BLaER1 (cell line): Measurements from ENCODE around the gene SMIM38.
"Not testable (repeated sequence)": the region's sequence is repeated elsewhere in the genome, so short reads cannot be mapped to it uniquely, and the experiment has no call there.

Experiments used
- H3K27ac ChIP-seq: shearing (Covaris generic); formaldehyde crosslinking; 2 replicates; pipeline ENCODE4 v1.8.1; 2022
- H3K27me3 ChIP-seq: shearing (Covaris generic); formaldehyde crosslinking; 2 replicates; pipeline ENCODE4 v1.8.1; 2022
- H3K36me3 ChIP-seq: shearing (Covaris generic); formaldehyde crosslinking; 2 replicates; pipeline ENCODE4 v1.8.1; 2022
- H3K4me1 ChIP-seq: shearing (Covaris generic); formaldehyde crosslinking; 2 replicates; pipeline ENCODE4 v1.8.1; 2022
- H3K4me2 ChIP-seq: shearing (Covaris generic); formaldehyde crosslinking; 2 replicates; pipeline ENCODE4 v1.8.1; 2022
- H3K4me3 ChIP-seq: shearing (Covaris generic); formaldehyde crosslinking; 2 replicates; pipeline ENCODE4 v1.8.1; 2022
- H3K9ac ChIP-seq: shearing (Covaris generic); formaldehyde crosslinking; 2 replicates; pipeline ENCODE4 v1.8.1; 2022
- H3K9me3 ChIP-seq: shearing (Covaris generic); formaldehyde crosslinking; 2 replicates; pipeline ENCODE4 v1.8.1; 2022
- H4K20me1 ChIP-seq: shearing (Covaris generic); formaldehyde crosslinking; 2 replicates; pipeline ENCODE4 v1.8.1; 2022
- Cebpa-rat ChIP-seq: shearing (Covaris generic); IDR thresholded peaks from 2 replicates; pipeline ENCODE4 v1.8.1; 2022

SMIM38 gene

GRCh38 chr11:69129647-69130046 is 26.1 kb upstream of the SMIM38 start:
- Histone ChIP-seq H3K4me2 (no peak overlapping the region), H3K36me3 (no peaks in the 10 kb centered on the region), H3K4me3 (no peak overlapping the region), H3K27ac (no peak overlapping the region), H3K4me1 (peaks cover 25% of the 10 kb centered on the region), H3K9me3 (peaks cover 42% of the 10 kb centered on the region), H4K20me1 (no peaks in the 10 kb centered on the region), H3K9ac (no peak overlapping the region), H3K27me3 (no peaks in the 10 kb centered on the region)
- no peak for TF ChIP-seq Cebpa-rat

GRCh38 chr11:69130654-69131053 is 25.1 kb upstream of the SMIM38 start:
- peaks cover 52% of the 10 kb centered on the region for H3K9me3 ChIP-seq
- H4K20me1 ChIP-seq, result no peaks in the 10 kb centered on the region
- H3K27me3 ChIP-seq, result no peaks in the 10 kb centered on the region
- no peak overlapping the region for H3K27ac ChIP-seq
- peak overlapping the region; percentile 40 for H3K4me2 ChIP-seq
- H3K4me3 ChIP-seq, result no peak overlapping the region
- H3K36me3 ChIP-seq, result peaks cover 9% of the 10 kb centered on the region; the same call in 1 of the 2 replicates
- peaks cover 35% of the 10 kb centered on the region for H3K4me1 ChIP-seq
- no peak for TF ChIP-seq Cebpa-rat
- H3K9ac ChIP-seq, result 0 out of 2 replicates have a peak overlapping the region, but pooled peaks have one; percentile 2

- TF ChIP-seq Cebpa-rat, result no peak
- H3K36me3 ChIP-seq, result peaks cover 12% of the 10 kb centered on the region; the same call in 1 of the 2 replicates
- H3K9ac ChIP-seq, result 0 out of 2 replicates have a peak overlapping the region, but pooled peaks have one; percentile 2
Measured at GRCh38 chr11:69131121-69131566, 24.6 kb upstream of the SMIM38 start.

GRCh38 chr11:69131644-69132300 is 24.0 kb upstream of the SMIM38 start:
- Histone ChIP-seq H3K4me3 (no peak overlapping the region), H4K20me1 (no peaks in the 10 kb centered on the region), H3K9me3 (peaks cover 63% of the 10 kb centered on the region), H3K27ac (no peak overlapping the region), H3K9ac (no peak overlapping the region), H3K4me1 (peaks cover 37% of the 10 kb centered on the region), H3K36me3 (peaks cover 18% of the 10 kb centered on the region; the same call in 1 of the 2 replicates), H3K27me3 (no peaks in the 10 kb centered on the region), H3K4me2 (0 out of 2 replicates have a peak overlapping the region, but pooled peaks have one; percentile 9)
- TF ChIP-seq Cebpa-rat, result no peak

More at GRCh38 chr11:69131121-69131566, 24.6 kb upstream of the SMIM38 start:
- peaks cover 37% of the 10 kb centered on the region for H3K4me1 ChIP-seq
- no peak overlapping the region for H3K4me3 ChIP-seq
- peaks cover 57% of the 10 kb centered on the region for H3K9me3 ChIP-seq
- H3K27ac ChIP-seq, result no peak overlapping the region
- peak overlapping the region; percentile 40 for H3K4me2 ChIP-seq
- H4K20me1 ChIP-seq, result no peaks in the 10 kb centered on the region
- no peaks in the 10 kb centered on the region for H3K27me3 ChIP-seq

GRCh38 chr11:69132301-69132670 is 23.4 kb upstream of the SMIM38 start:
- Histone ChIP-seq H3K36me3 (peaks cover 20% of the 10 kb centered on the region; the same call in 1 of the 2 replicates), H3K27me3 (no peaks in the 10 kb centered on the region), H3K27ac (no peak overlapping the region), H3K4me1 (peaks cover 37% of the 10 kb centered on the region), H3K9ac (no peak overlapping the region), H4K20me1 (no peaks in the 10 kb centered on the region), H3K9me3 (peaks cover 69% of the 10 kb centered on the region), H3K4me2 (no peak overlapping the region), H3K4me3 (no peak overlapping the region)
- no peak for TF ChIP-seq Cebpa-rat

- TF ChIP-seq Cebpa-rat, result no peak
- no peak overlapping the region for H3K4me3 ChIP-seq
- H3K36me3 ChIP-seq, result peaks cover 20% of the 10 kb centered on the region; the same call in 1 of the 2 replicates
- peaks cover 37% of the 10 kb centered on the region for H3K4me1 ChIP-seq
- no peaks in the 10 kb centered on the region for H4K20me1 ChIP-seq
- no peak overlapping the region for H3K4me2 ChIP-seq
- no peaks in the 10 kb centered on the region for H3K27me3 ChIP-seq
- no peak overlapping the region for H3K9ac ChIP-seq
- H3K27ac ChIP-seq, result no peak overlapping the region
- H3K9me3 ChIP-seq, result peaks cover 59% of the 10 kb centered on the region
Measured at GRCh38 chr11:69133251-69133650, 22.5 kb upstream of the SMIM38 start.

GRCh38 chr11:69134182-69134581 is 21.6 kb upstream of the SMIM38 start:
- not testable (repeated sequence) for H3K27ac ChIP-seq, H3K9ac ChIP-seq, H3K27me3 ChIP-seq, H4K20me1 ChIP-seq, H3K4me3 ChIP-seq
- peaks cover 20% of the 10 kb centered on the region; the same call in 1 of the 2 replicates for H3K36me3 ChIP-seq
- H3K4me2 ChIP-seq, result peak overlapping the region; percentile 32
- peaks cover 58% of the 10 kb centered on the region for H3K9me3 ChIP-seq
- H3K4me1 ChIP-seq, result peaks cover 37% of the 10 kb centered on the region

- Histone ChIP-seq H3K27ac (no peak overlapping the region), H3K36me3 (peaks cover 20% of the 10 kb centered on the region; the same call in 1 of the 2 replicates), H3K27me3 (no peaks in the 10 kb centered on the region), H3K9me3 (peaks cover 58% of the 10 kb centered on the region), H3K4me1 (peaks cover 37% of the 10 kb centered on the region), H3K4me3 (peak overlapping the region; percentile 12), H3K9ac (no peak overlapping the region), H3K4me2 (peak overlapping the region; percentile 32), H4K20me1 (no peaks in the 10 kb centered on the region)
- no peak for TF ChIP-seq Cebpa-rat
Measured at GRCh38 chr11:69134957-69135356, 20.8 kb upstream of the SMIM38 start.

GRCh38 chr11:69135420-69136363 is 20.0 kb upstream of the SMIM38 start:
- no peak for TF ChIP-seq Cebpa-rat
- H3K9ac ChIP-seq, result no peak overlapping the region
- H3K9me3 ChIP-seq, result peaks cover 58% of the 10 kb centered on the region
- no peaks in the 10 kb centered on the region for H4K20me1 ChIP-seq
- H3K36me3 ChIP-seq, result peaks cover 20% of the 10 kb centered on the region; the same call in 1 of the 2 replicates
- peaks cover 38% of the 10 kb centered on the region for H3K4me1 ChIP-seq
- H3K27me3 ChIP-seq, result no peaks in the 10 kb centered on the region
- no peak overlapping the region for H3K27ac ChIP-seq
- peak overlapping the region; percentile 12 for H3K4me3 ChIP-seq
- H3K4me2 ChIP-seq, result 0 out of 2 replicates have a peak overlapping the region, but pooled peaks have one; percentile 32
